AG10803 (cell line): Measurements from ENCODE around the gene DNAJC8.

ENCODE experiments used
- DNase-seq: peaks from one replicate; pipeline ENCODE4 v3.0.0; 2010; ENCODE audit warnings: low read depth
- H3K4me3 ChIP-seq: 2 replicates; pipeline ENCODE4 v1.5.1; 2011; ENCODE audit warnings: mild to moderate bottlenecking, low read length, control low read depth
- CTCF ChIP-seq: conservative IDR thresholded peaks from 2 replicates; pipeline ENCODE4 v1.5.1; 2011; ENCODE audit warnings: mild to moderate bottlenecking, low read length, control low read depth, inconsistent platforms

DNAJC8 gene

GRCh38 chr1:28176492-28177470, 56.0 kb downstream of the DNAJC8 start, which contains the start of gene PTAFR:
Gene PTAFR (minus strand): TSS chr1:28176690. CDS start chr1:28151021, 25,669 bp downstream.
- DNase-seq, result no peak
- no peak within 1 kb of the TSS for H3K4me3 ChIP-seq
- TF ChIP-seq CTCF, result no peak

- no peak overlapping the region for H3K4me3 ChIP-seq
- no peak for TF ChIP-seq CTCF
- DNase-seq, result no peak
Measured at GRCh38 chr1:28175955-28176485, 56.8 kb downstream of the DNAJC8 start.

- DNase-seq, result peak; percentile 69
- H3K4me3 ChIP-seq, result no peak overlapping the region
- no peak for TF ChIP-seq CTCF
Measured at GRCh38 chr1:28173980-28174297, 58.9 kb downstream of the DNAJC8 start.

GRCh38 chr1:28173151-28173979, 59.5 kb downstream of the DNAJC8 start:
- DNase-seq, result no peak
- no peak for TF ChIP-seq CTCF
- H3K4me3 ChIP-seq, result no peak overlapping the region

- H3K4me3 ChIP-seq, result no peak overlapping the region
- TF ChIP-seq CTCF, result no peak
- DNase-seq, result no peak
Measured at GRCh38 chr1:28172713-28173150, 60.1 kb downstream of the DNAJC8 start.

- no peak for TF ChIP-seq CTCF
- no peak overlapping the region for H3K4me3 ChIP-seq
- DNase-seq, result no peak
Measured at GRCh38 chr1:28171246-28171645, 61.6 kb downstream of the DNAJC8 start.
